ENCODE data around the gene SEH1L. TPM values are rescaled to one million over a fixed set of nuclear protein-coding genes. Genes with fewer than 3 reads are reported as not detected.
A peak's percentile ranks its signal among the peaks of the same experiment; 100 is the strongest.
"Not testable (repeated sequence)": the region's sequence is repeated elsewhere in the genome, so short reads cannot be mapped to it uniquely, and the experiment has no call there.

Gene SEH1L
- total RNA-seq, 1 donor: 36.4 TPM

DNA sequence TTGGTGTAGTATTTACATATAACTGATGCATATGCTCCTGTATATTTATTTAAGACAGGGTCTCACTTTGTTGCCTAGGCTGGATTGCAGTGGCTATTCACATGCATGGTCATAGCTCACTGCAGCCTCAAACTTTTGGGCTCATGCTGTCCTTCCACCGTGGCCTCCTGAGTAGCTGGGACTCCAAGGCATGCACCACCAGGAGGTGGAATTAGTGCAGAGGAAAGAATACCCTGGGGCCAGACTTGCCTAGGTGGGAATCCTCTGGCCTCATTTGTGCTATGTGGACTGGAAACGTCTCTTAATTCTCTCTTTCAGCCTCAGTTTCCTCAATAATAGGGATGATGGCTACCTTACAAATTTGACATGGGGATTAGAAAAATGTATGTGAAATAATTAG, 45.6 kb downstream of the SEH1L start:
- DNase-seq (ENCODE audit: low read depth in 2 of 3, low spot score in 2 of 3): no peak

- no peak for DNase-seq (ENCODE audit: low read depth in 2 of 3, low spot score in 2 of 3)
These were observed 47.6 kb downstream of the SEH1L start for GRCh38 chr18:12995424-12995823.

GRCh38 chr18:12995952-12996477, 48.2 kb downstream of the SEH1L start:
- no peak for DNase-seq (ENCODE audit: low read depth in 2 of 3, low spot score in 2 of 3)

- no peak for DNase-seq (ENCODE audit: low read depth in 2 of 3, low spot score in 2 of 3)
These were observed 49.0 kb downstream of the SEH1L start for GRCh38 chr18:12996661-12997292.

DNA sequence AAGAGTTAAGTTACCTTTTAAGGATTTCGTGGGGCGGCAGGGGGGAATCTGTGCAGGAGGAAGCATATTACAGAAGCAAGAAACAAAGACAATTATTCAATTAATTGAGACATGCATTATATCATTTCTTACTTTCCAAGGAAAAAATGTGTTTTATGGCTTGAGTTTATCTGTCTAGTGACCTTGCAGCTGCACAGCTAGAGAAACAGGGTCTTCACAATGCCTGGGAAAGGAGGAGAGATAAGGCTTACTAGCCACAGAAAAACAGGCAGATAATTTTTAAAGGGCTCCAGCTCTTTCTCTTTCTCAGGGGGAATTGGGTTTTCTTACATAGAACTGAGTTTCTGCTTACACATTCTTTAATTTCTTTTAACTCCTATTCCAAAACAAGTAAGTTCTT, 49.5 kb downstream of the SEH1L start:
- DNase-seq (ENCODE audit: low read depth in 2 of 3, low spot score in 2 of 3): not testable (repeated sequence)

DNA sequence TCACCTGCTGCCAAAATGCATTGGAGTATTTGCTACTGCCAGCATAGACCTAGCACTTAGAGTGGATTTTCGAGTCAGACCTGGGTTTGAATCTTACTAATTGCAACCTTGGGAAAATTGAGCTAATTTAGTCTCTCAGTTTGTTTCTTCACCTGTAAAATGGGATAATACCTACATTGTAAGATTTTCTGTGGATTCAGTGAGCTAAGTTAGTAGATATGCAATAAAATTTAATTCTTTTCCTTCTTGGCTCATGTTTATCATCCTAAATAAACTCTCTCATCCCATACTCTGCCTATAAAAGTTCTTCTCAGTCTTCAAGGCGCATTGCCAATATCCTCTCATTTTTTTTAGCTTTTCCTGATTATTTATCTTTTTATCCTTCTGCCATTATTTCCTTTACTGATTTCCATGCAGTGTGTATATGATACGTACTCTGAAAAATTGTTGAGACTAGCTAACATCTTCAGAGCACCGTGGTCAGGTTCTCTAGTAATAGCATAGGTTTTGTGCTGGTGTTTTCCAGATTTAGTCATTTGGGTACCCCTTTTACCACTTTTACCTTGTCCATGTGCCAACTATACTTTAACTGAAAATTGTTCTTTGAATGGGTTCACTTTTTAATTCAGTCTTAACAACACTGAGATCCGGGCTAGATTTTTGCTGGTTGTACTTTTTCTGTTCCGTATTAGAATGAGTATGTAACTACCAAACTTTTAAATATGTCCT, 50.7 kb downstream of the SEH1L start:
- DNase-seq (ENCODE audit: low read depth in 2 of 3, low spot score in 2 of 3): no peak

DNA sequence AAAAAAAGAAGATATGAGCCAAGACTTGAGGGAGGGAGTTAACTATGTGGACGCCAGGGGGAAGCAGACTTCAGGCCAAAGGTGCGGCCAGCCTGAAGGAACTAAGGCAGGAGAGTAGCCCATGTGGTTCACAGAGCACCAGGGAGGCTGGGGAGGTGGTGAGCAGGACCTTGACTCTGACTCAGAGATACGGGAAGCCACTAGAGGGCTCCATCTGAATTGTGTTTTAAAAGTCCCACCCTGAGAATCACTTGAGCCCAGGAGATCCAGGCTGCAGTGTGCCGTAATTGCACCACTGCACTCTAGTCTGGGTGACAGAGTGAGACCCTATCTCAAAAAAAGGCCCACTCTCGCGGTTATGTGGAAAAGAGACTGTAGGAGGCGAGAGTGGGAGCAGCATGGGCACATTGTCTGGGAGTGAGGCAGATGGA, 55.7 kb downstream of the SEH1L start:
- DNase-seq (ENCODE audit: low read depth in 2 of 3, low spot score in 2 of 3): peak in 2 of 3 donors; percentile 46 to 67

- no peak for DNase-seq (ENCODE audit: low read depth in 2 of 3, low spot score in 2 of 3)
These were observed 56.6 kb downstream of the SEH1L start for GRCh38 chr18:13004396-13004795.

- DNase-seq (ENCODE audit: low read depth in 2 of 3, low spot score in 2 of 3): no peak
These were observed 57.5 kb downstream of the SEH1L start for GRCh38 chr18:13005289-13005688.

- DNase-seq (ENCODE audit: low read depth in 2 of 3, low spot score in 2 of 3): peak in 1 of 3 donors; percentile 21
These were observed 58.9 kb downstream of the SEH1L start for GRCh38 chr18:13006531-13007247.

DNA sequence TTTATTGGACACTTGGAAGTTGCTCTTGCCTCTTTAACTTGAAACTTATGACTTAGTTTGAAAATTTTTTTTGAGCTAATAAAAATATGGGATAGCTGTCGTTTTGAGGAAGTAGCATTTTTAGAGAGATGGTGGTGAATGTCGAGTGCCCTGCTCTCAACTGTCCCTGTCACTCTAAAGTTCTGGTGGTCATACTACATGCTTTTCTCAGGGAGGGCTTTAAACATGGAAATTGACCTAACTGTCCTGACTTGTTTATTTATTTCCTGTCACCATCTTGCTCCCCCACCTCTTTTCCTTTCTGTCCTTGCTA, 59.4 kb downstream of the SEH1L start:
- DNase-seq (ENCODE audit: low read depth in 2 of 3, low spot score in 2 of 3): peak in 1 of 3 donors; percentile 22

- DNase-seq (ENCODE audit: low read depth in 2 of 3, low spot score in 2 of 3): no peak
These were observed 63.9 kb downstream of the SEH1L start for GRCh38 chr18:13011719-13012118.

DNA sequence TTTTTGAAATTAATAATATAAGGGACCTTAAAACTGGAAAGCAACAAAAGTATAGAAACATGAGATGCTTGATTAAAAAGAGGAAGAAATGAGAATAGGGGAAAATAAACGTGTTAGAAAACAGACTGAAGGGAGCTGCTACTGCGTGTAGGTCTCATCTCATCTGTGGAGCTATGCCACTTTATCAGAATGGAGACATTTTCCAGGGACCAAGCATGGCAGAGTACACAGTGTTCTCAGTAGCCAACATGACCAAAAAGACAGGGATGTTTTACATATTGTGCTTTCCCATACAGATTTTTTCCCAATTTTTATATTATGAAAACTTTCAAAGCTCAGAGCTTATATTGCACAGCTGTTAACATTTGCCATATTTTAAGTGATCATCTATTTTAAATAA, 66.4 kb downstream of the SEH1L start:
- no peak for DNase-seq (ENCODE audit: low read depth in 2 of 3, low spot score in 2 of 3)

DNA sequence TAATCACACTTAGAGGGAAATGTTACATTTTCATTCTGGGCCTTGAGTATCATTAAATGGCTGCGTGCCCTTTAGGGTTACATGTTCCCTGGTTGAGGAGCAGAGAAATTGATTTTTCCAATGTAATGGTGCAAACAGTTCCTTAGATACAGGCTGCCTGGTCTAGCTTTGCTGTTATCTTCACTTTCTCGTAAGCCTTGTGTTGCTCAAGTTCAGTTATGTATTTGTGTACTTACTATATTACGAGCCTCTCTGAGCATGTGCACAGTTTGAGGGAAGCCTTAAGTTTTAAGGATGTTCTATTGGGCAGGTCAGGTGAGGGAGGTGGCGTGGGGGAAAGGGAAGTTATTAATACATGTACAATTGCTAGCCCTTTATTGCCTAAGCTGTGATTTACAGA, 67.0 kb downstream of the SEH1L start:
- DNase-seq (ENCODE audit: low read depth in 2 of 3, low spot score in 2 of 3): no peak

- no peak for DNase-seq (ENCODE audit: low read depth in 2 of 3, low spot score in 2 of 3)
These were observed 69.5 kb downstream of the SEH1L start for GRCh38 chr18:13017247-13017875.

- DNase-seq (ENCODE audit: low read depth in 2 of 3, low spot score in 2 of 3): no peak
These were observed 70.6 kb downstream of the SEH1L start for GRCh38 chr18:13018374-13018773.

DNA sequence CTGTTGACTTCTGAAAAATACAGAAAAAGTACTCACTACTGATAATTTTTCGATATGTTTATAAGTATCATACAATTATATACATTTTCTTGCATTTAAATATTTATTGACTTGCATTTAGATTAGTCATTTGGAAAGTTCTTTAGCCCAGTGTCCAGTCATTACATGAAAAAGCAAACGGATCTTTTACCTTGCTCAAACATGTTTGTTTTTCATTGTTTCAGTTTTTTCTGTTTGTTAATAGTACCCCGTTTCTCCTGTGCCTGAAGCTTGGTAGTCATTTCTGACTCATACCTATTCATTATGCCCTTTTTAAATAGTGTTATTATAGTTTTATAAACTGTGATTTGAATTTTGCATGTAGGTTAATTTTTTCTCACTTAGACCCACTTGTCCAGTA, 71.5 kb downstream of the SEH1L start:
- no peak for DNase-seq (ENCODE audit: low read depth in 2 of 3, low spot score in 2 of 3)

GRCh38 chr18:13022644-13023043, 74.8 kb downstream of the SEH1L start:
- no peak for DNase-seq (ENCODE audit: low read depth in 2 of 3, low spot score in 2 of 3)

- no peak for DNase-seq (ENCODE audit: low read depth in 2 of 3, low spot score in 2 of 3)
These were observed 77.4 kb downstream of the SEH1L start for GRCh38 chr18:13025233-13025632.

- no peak for DNase-seq (ENCODE audit: low read depth in 2 of 3, low spot score in 2 of 3)
These were observed 78.9 kb downstream of the SEH1L start for GRCh38 chr18:13026583-13027270.

DNA sequence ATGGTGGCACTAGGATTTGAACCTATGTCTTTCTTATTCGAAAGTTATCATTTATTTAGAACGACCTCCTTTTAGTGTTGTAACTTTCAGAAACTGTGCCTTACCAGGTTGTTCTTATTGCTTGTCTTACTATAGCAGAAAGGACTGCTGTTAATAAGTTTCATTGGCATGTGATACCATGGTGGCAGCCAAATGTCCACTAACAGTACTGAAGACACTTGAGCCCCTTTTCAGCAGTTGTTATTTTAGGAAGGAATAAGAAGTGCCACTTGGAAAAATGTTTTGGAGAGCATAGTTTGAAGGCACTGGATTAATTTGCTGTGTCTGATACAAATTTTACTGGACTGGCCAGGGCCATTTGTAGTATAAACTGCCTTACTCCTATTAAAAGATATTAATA, 81.1 kb downstream of the SEH1L start:
- no peak for DNase-seq (ENCODE audit: low read depth in 2 of 3, low spot score in 2 of 3)
